DOHH2 (cell line): ENCODE results near the gene MPPED2.

Experiments used
- H3F3A ChIP-seq: fragments of 200-600 bp; sonication (generic), shearing (Covaris generic); 2 replicates; pipeline ENCODE4 v1.6.0; 2016; ENCODE audit warnings: antibody characterized with exemption, mild to moderate bottlenecking; ENCODE audit not compliant: control insufficient read depth, insufficient read depth
- H3K27ac ChIP-seq: fragments of 200-600 bp; sonication (generic); 2 replicates; pipeline ENCODE4 v1.5.1; 2014; ENCODE audit warnings: low read depth, mild to moderate bottlenecking, low read length, moderate library complexity
- H3K27me3 ChIP-seq: fragments of 200-600 bp; sonication (generic); 2 replicates; pipeline ENCODE4 v1.6.1; 2014; ENCODE audit warnings: mild to moderate bottlenecking, low read length, mixed read lengths; ENCODE audit not compliant: control insufficient read depth
- H3K36me3 ChIP-seq: fragments of 200-600 bp; sonication (generic); 2 replicates; pipeline ENCODE4 v1.6.1; 2014; ENCODE audit warnings: mild to moderate bottlenecking, low read length, moderate library complexity, mixed read lengths; ENCODE audit not compliant: control insufficient read depth
- H3K4me1 ChIP-seq: fragments of 200-600 bp; sonication (generic); 2 replicates; pipeline ENCODE4 v1.6.1; 2014; ENCODE audit warnings: mild to moderate bottlenecking, low read length, mixed read lengths; ENCODE audit not compliant: control insufficient read depth
- H3K4me2 ChIP-seq: fragments of 200-600 bp; sonication (generic); 2 replicates; pipeline ENCODE4 v1.6.0; 2014; ENCODE audit warnings: mild to moderate bottlenecking, low read length, moderate library complexity
- H3K4me3 ChIP-seq: fragments of 200-600 bp; sonication (generic); 2 replicates; pipeline ENCODE4 v1.5.1; 2014; ENCODE audit warnings: mild to moderate bottlenecking, low read length, mixed read lengths
- H3K79me2 ChIP-seq: fragments of 200-600 bp; sonication (generic); 2 replicates; pipeline ENCODE4 v1.6.1; 2014; ENCODE audit warnings: mild to moderate bottlenecking, low read length, mixed read lengths; ENCODE audit not compliant: control insufficient read depth
- H3K9me2 ChIP-seq: fragments of 200-600 bp; sonication (generic); replicated peaks from 2 replicates; pipeline ENCODE4 v1.6.1; 2014; ENCODE audit warnings: mild to moderate bottlenecking, low read length, mixed read lengths; ENCODE audit not compliant: control insufficient read depth
- H3K9me3 ChIP-seq: fragments of 200-600 bp; sonication (generic); 2 replicates; pipeline ENCODE4 v1.6.1; 2014; ENCODE audit warnings: antibody characterized with exemption, low read length, mixed read lengths; ENCODE audit not compliant: control insufficient read depth, insufficient read depth
- H4K20me1 ChIP-seq: fragments of 200-600 bp; sonication (generic); 2 replicates; pipeline ENCODE4 v1.6.0; 2014; ENCODE audit warnings: low read depth, mild to moderate bottlenecking, antibody characterized with exemption, low read length, moderate library complexity; ENCODE audit not compliant: control insufficient read depth, insufficient read depth
- CTCF ChIP-seq: fragments of 200-600 bp; sonication (generic); IDR thresholded peaks from one replicate; pipeline ENCODE4 v1.5.1; 2014; ENCODE audit warnings: antibody characterized with exemption, mild to moderate bottlenecking, low read depth, low read length; ENCODE audit not compliant: poor library complexity, severe bottlenecking
- EZH2phosphoT487 ChIP-seq: fragments of 200-600 bp; sonication (generic); IDR thresholded peaks from 2 replicates; pipeline ENCODE4 v1.6.1; 2017; ENCODE audit warnings: borderline replicate concordance, mild to moderate bottlenecking, antibody characterized with exemption, low read length, moderate library complexity, mixed read lengths

MPPED2 gene

GRCh38 chr11:30477061-30477460 is 109.1 kb downstream of the MPPED2 start:
- H3K27ac ChIP-seq: no peak overlapping the region
- no peaks in the 10 kb centered on the region for H3K27me3 ChIP-seq
- TF ChIP-seq CTCF (no peak), EZH2phosphoT487 (no peak)
- H3K9me2 ChIP-seq: no peaks in the 10 kb centered on the region
- no peak overlapping the region for H3K4me2 ChIP-seq
- no peaks in the 10 kb centered on the region for H3K4me1 ChIP-seq
- H4K20me1 ChIP-seq: no peaks in the 10 kb centered on the region
- H3F3A ChIP-seq: no peaks in the 10 kb centered on the region
- H3K9me3 ChIP-seq: no peaks in the 10 kb centered on the region
- no peak overlapping the region for H3K4me3 ChIP-seq
- no peaks in the 10 kb centered on the region for H3K79me2 ChIP-seq
- no peaks in the 10 kb centered on the region for H3K36me3 ChIP-seq

GRCh38 chr11:30474151-30474954 is 111.8 kb downstream of the MPPED2 start:
- H3K9me2 ChIP-seq: no peaks in the 10 kb centered on the region
- H3K27ac ChIP-seq: no peak overlapping the region
- H3K9me3 ChIP-seq: no peaks in the 10 kb centered on the region
- no peaks in the 10 kb centered on the region for H3F3A ChIP-seq
- no peaks in the 10 kb centered on the region for H3K27me3 ChIP-seq
- H3K79me2 ChIP-seq: no peaks in the 10 kb centered on the region
- H3K4me1 ChIP-seq: no peaks in the 10 kb centered on the region
- no peaks in the 10 kb centered on the region for H3K36me3 ChIP-seq
- no peak overlapping the region for H3K4me3 ChIP-seq
- H4K20me1 ChIP-seq: no peaks in the 10 kb centered on the region
- no peak overlapping the region for H3K4me2 ChIP-seq
- TF ChIP-seq EZH2phosphoT487: no peak
- no peak for TF ChIP-seq CTCF

DNA sequence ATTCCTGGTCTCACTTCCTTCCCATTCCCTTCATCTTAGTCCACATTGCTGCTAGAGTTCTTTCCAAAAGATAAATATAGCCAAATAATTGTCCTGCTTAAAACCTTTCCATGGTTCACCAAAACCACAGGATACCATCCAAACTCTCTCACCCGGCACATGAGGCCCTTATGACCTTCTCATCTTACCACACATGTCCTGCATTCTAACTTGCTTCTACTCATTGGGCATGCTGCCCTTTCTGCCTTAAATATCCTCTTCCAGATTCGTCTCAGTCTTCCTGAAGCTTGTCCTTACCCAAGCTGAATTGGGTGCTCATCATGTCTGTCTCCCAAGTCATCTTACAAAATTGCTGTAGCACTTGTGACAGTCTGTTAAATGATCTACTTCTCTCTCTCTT is 114.9 kb downstream of the MPPED2 start:
- no peaks in the 10 kb centered on the region for H3K9me2 ChIP-seq
- no peaks in the 10 kb centered on the region for H3K36me3 ChIP-seq
- no peaks in the 10 kb centered on the region for H4K20me1 ChIP-seq
- H3K27me3 ChIP-seq: no peaks in the 10 kb centered on the region
- H3K4me3 ChIP-seq: no peak overlapping the region
- H3K4me2 ChIP-seq: no peak overlapping the region
- no peaks in the 10 kb centered on the region for H3K79me2 ChIP-seq
- TF ChIP-seq EZH2phosphoT487: no peak
- no peak for TF ChIP-seq CTCF
- no peaks in the 10 kb centered on the region for H3F3A ChIP-seq
- no peaks in the 10 kb centered on the region for H3K9me3 ChIP-seq
- H3K27ac ChIP-seq: no peak overlapping the region
- no peaks in the 10 kb centered on the region for H3K4me1 ChIP-seq
